A549 (cell line): ENCODE results near the gene PKDCC. TPM values are rescaled to one million over a fixed set of nuclear protein-coding genes. Genes with fewer than 3 reads are reported as not detected.

Experiments used
- ATAC-seq, 2 experiments: fragments of 200-7000 bp in 1 of 2; fragments of >200 bp in 1 of 2; cut with Nextera tagmentation in 1 of 2; cut with Tn5 transposase in 1 of 2; 3 replicates each; pipeline versions ENCODE4 v1.8.0 to v1.9.1; 2018 to 2020; ENCODE audit warnings: mild to moderate bottlenecking in 1 of 2, moderate library complexity in 1 of 2
- CTCF ChIA-PET: fragments of 300-600 bp; sonication (Branson Sonifier 250); formaldehyde crosslinking; extraction: SDS; loops from one replicate; lab custom pipeline; 2021; ENCODE audit warnings: antibody characterized with exemption, inconsistent platforms; lab: Yijun Ruan, JAX
- POLR2A ChIA-PET: fragments of 350-600 bp; formaldehyde crosslinking; extraction: SDS; loops from one replicate; lab custom pipeline; 2021; ENCODE audit warnings: antibody characterized with exemption, inconsistent platforms; lab: Yijun Ruan, JAX
- DNase-seq, 2 experiments: peaks; one replicate each; pipeline versions ENCODE4 v3.0.0 to v3.0.0-alpha.2; 2011 to 2016; ENCODE audit warnings: low read depth in 1 of 2, low spot score in 1 of 2
- FAIRE-seq: peaks from 2 replicates; lab custom pipeline; 2011; peaks lifted over from hg19 to GRCh38; lab: Jason Lieb, UNC
- H3K27ac ChIP-seq, 2 experiments: fragments of >200 bp; sonication (Bioruptor Twin); formaldehyde crosslinking; 3 replicates each; pipeline ENCODE4 v1.5.1; 2016 to 2017
- H3K4me1 ChIP-seq: fragments of >200 bp; sonication (Bioruptor Twin); formaldehyde crosslinking; 3 replicates; pipeline ENCODE4 v1.6.1; 2016
- H3K4me2 ChIP-seq: fragments of >200 bp; sonication (Bioruptor Twin); formaldehyde crosslinking; 3 replicates; pipeline ENCODE4 v1.6.1; 2016
- H3K4me3 ChIP-seq: fragments of >200 bp; sonication (Bioruptor Twin); formaldehyde crosslinking; 3 replicates; pipeline ENCODE4 v1.5.1; 2016
- H3K9me3 ChIP-seq: fragments of >200 bp; sonication (Bioruptor Twin); formaldehyde crosslinking; 3 replicates; pipeline ENCODE4 v1.6.1; 2016
- CTCF ChIP-seq: fragments of >200 bp; sonication (Bioruptor Twin); formaldehyde crosslinking; IDR thresholded peaks from 3 replicates; pipeline ENCODE4 v1.5.1; 2016
- E2F6 ChIP-seq: IDR thresholded peaks from 2 replicates; pipeline ENCODE4 v1.6.1; 2012; ENCODE audit warnings: low read depth, borderline replicate concordance
- EHF ChIP-seq: fragments of 250-450 bp; sonication (Bioruptor Pico); IDR thresholded peaks from 2 replicates; pipeline ENCODE4 v1.5.0; 2020; ENCODE audit warnings: mild to moderate bottlenecking
- ELK1 ChIP-seq: fragments of 150-350 bp; IDR thresholded peaks from 2 replicates; pipeline ENCODE4 v1.6.1; 2014; ENCODE audit warnings: low read depth, mild to moderate bottlenecking, low read length
- HDAC2 ChIP-seq: fragments of 200-600 bp; sonication (generic); IDR thresholded peaks from 2 replicates; pipeline ENCODE4 v1.6.1; 2016
- MAFK ChIP-seq: fragments of 450-650 bp; IDR thresholded peaks from 2 replicates; pipeline ENCODE4 v1.6.1; 2014; ENCODE audit not compliant: partially characterized antibody
- NR3C1 ChIP-seq: fragments of >200 bp; sonication (Bioruptor Twin); formaldehyde crosslinking; IDR thresholded peaks from 3 replicates; pipeline ENCODE4 v1.6.1; 2017
- RAD21 ChIP-seq, 2 experiments: fragments of >200 bp in 1 of 2; sonication (Bioruptor Twin) in 1 of 2; formaldehyde crosslinking in 1 of 2; IDR thresholded peaks in 1 of 2; conservative IDR thresholded peaks in 1 of 2; 2 replicates in 1 of 2; 3 replicates in 1 of 2; pipeline ENCODE4 v1.6.1; 2012 to 2018; ENCODE audit warnings: inconsistent platforms in 1 of 2
- SMC3 ChIP-seq: fragments of >200 bp; sonication (Bioruptor Twin); formaldehyde crosslinking; IDR thresholded peaks from 3 replicates; pipeline ENCODE4 v1.6.1; 2018; ENCODE audit warnings: inconsistent platforms
- SREBF2 ChIP-seq: fragments of 450-650 bp; IDR thresholded peaks from 2 replicates; pipeline ENCODE4 v1.6.1; 2014; ENCODE audit warnings: mild to moderate bottlenecking, moderate library complexity
- TP53 ChIP-seq: fragments of 250-450 bp; sonication (Bioruptor Pico); IDR thresholded peaks from 2 replicates; pipeline ENCODE4 v1.5.0; 2021; ENCODE audit warnings: mild to moderate bottlenecking, moderate library complexity
- WGBS: methylation state at CpG from one replicate; pipeline ENCODE4 v1.1.6; 2017; ENCODE audit errors: missing lambda C conversion rate; 5-methylcytosine and 5-hydroxymethylcytosine counted together
- polyA plus RNA-seq, 4 experiments: library from polyadenylated mRNA; depleted of rRNA in 3 of 4; stranded (reverse); fragments of >200 nt; fragmentation: RNase III in 1 of 4; extraction: RNeasy Plus Mini Kit Qiagen cat#74134 plus additional on column Dnase treatment in 1 of 4; gene quantifications; 2 replicates in 3 of 4; 3 replicates in 1 of 4; pipeline ENCODE4 v1.2.3, GENCODE V29; 2011 to 2017
- TF ChIP-seq, protein P1 (sequence below): fragments of 450-650 bp; IDR thresholded peaks from 2 replicates; pipeline ENCODE4 v1.6.1; 2014; ENCODE audit warnings: antibody characterized with exemption
- TF ChIP-seq, protein P2 (sequence below): fragments of 250-450 bp; sonication (Bioruptor Pico); IDR thresholded peaks from 2 replicates; pipeline ENCODE4 v1.5.0; 2021; ENCODE audit warnings: mild to moderate bottlenecking, moderate library complexity, borderline replicate concordance
- TF ChIP-seq, protein P3 (sequence below): IDR thresholded peaks from 2 replicates; pipeline ENCODE4 v1.6.1; 2012

The PKDCC gene
- polyA plus RNA-seq, 2 of the 4 experiments (the other 2 are of a cell fraction) = 30.0 to 64.5 TPM

- TF ChIP-seq CTCF = no peak
- TF ChIP-seq, all 56 proteins: peak for 4
These were observed 8.0 kb downstream of the PKDCC start (continued) for GRCh38 chr2:42055573-42056514.

GRCh38 chr2:42057159-42057901 is 9.5 kb downstream of the PKDCC start:
- ChIA-PET POLR2A (no interaction called here), CTCF (interaction anchor here (0.6 to 8.6 kb wide), 8 partner anchors 10 to 228 kb away, joined by 3 to 65 read pairs (median 3); no protein-coding TSS in a partner anchor)
- Histone ChIP-seq H3K27ac (peak overlapping the region in 1 of 2 experiments; percentile 96; a peak in 3 of 6 replicates), H3K9me3 (no peaks in the 10 kb centered on the region), H3K4me2 (no peak overlapping the region), H3K4me3 (no peak overlapping the region), H3K4me1 (peaks cover 72% of the 10 kb centered on the region)
- ATAC-seq (no peak), FAIRE-seq (no peak), DNase-seq (no peak)
- no peak for TF ChIP-seq MAFK
- TF ChIP-seq, protein P1, sequence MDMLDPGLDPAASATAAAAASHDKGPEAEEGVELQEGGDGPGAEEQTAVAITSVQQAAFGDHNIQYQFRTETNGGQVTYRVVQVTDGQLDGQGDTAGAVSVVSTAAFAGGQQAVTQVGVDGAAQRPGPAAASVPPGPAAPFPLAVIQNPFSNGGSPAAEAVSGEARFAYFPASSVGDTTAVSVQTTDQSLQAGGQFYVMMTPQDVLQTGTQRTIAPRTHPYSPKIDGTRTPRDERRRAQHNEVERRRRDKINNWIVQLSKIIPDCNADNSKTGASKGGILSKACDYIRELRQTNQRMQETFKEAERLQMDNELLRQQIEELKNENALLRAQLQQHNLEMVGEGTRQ = no peak
- no peak for TF ChIP-seq SREBF2
- TF ChIP-seq HDAC2 = no peak
- TF ChIP-seq NR3C1 = no peak
- TF ChIP-seq RAD21 (conservative IDR thresholded peaks at IDR 0.05 in 1 of 2, IDR thresholded peaks at IDR 0.05 in 1 of 2) = no peak
- TF ChIP-seq TP53 = no peak
- no peak for TF ChIP-seq E2F6
- 84% methylated on average over 8 of the region's 8 CpGs for WGBS

DNA sequence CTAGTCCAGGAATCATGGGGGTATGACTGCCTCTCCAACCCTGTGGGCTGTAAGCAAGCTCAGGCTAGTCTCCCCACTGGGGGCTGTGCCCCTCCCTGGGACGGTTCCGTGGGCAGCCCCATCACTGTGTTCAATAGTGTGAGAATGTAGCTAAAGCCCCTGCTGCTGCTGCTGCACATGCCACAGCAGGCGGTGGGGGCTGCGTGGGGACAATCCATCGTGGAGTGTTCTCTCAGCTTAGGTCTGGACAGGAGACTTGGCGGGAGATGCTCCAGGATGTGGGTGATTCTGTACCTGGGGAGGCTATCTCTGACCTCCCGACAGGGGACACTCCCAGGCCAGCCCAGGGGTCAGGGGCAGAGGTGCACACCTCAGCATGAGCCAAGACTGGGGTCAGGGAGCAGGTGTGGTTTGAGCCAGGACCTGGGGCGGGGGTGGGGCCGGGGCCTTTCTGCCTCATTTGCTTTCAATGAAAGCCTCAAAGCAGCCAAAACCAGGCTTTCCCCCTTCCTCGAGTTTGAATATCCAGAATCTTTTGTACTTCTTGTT is 10.2 kb downstream of the PKDCC start:
- CTCF ChIA-PET = interaction anchor here (1.1 to 8.6 kb wide), 3 partner anchors 8 to 204 kb away, joined by 3 to 65 read pairs (median 14); no protein-coding TSS in a partner anchor
- ATAC-seq = no peak
- TF ChIP-seq, protein P2, sequence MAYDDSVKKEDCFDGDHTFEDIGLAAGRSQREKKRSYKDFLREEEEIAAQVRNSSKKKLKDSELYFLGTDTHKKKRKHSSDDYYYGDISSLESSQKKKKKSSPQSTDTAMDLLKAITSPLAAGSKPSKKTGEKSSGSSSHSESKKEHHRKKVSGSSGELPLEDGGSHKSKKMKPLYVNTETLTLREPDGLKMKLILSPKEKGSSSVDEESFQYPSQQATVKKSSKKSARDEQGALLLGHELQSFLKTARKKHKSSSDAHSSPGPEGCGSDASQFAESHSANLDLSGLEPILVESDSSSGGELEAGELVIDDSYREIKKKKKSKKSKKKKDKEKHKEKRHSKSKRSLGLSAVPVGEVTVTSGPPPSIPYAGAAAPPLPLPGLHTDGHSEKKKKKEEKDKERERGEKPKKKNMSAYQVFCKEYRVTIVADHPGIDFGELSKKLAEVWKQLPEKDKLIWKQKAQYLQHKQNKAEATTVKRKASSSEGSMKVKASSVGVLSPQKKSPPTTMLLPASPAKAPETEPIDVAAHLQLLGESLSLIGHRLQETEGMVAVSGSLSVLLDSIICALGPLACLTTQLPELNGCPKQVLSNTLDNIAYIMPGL (CRISPR knock-in tag) = no peak
- TF ChIP-seq EHF (no peak), ELK1 (no peak), SMC3 (no peak), TP53 (no peak)
- TF ChIP-seq, protein P3, sequence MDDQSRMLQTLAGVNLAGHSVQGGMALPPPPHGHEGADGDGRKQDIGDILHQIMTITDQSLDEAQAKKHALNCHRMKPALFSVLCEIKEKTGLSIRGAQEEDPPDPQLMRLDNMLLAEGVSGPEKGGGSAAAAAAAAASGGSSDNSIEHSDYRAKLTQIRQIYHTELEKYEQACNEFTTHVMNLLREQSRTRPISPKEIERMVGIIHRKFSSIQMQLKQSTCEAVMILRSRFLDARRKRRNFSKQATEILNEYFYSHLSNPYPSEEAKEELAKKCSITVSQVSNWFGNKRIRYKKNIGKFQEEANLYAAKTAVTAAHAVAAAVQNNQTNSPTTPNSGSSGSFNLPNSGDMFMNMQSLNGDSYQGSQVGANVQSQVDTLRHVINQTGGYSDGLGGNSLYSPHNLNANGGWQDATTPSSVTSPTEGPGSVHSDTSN = no peak
- TF ChIP-seq, all 56 proteins: peak for 0
- POLR2A ChIA-PET = no interaction called here
- DNase-seq (no peak), FAIRE-seq (no peak)
- WGBS = 91% methylated on average over 10 of the region's 10 CpGs
- H3K27ac ChIP-seq = peak overlapping the region in 1 of 2 experiments; percentile 96; a peak in 3 of 6 replicates
- no peak overlapping the region for H3K4me2 ChIP-seq
- peaks cover 67% of the 10 kb centered on the region for H3K4me1 ChIP-seq
- no peaks in the 10 kb centered on the region for H3K9me3 ChIP-seq
- H3K4me3 ChIP-seq = no peak overlapping the region
